Measurements from ENCODE around the gene RAC3. TPM values are rescaled to one million over a fixed set of nuclear protein-coding genes. Genes with fewer than 3 reads are reported as not detected.

Gene RAC3
- total RNA-seq, 1 donor from 2014 or later = 42.1 TPM

Other genes starting within 250 kb of the RAC3 start
- gene GCGR, start 227.5 kb upstream of the RAC3 start, total RNA-seq = not detected in 2 replicates
- 134 and 148 TPM in 2 replicates for gene MCRIP1, start 198.4 kb upstream of the RAC3 start, total RNA-seq
- not detected in 2 replicates for gene PPP1R27, start 196.6 kb upstream of the RAC3 start, total RNA-seq
- 3,025 and 3,034 TPM in 2 replicates for gene P4HB, start 171.1 kb upstream of the RAC3 start, total RNA-seq
- gene ARHGDIA, start 160.3 kb upstream of the RAC3 start, total RNA-seq = 426 and 442 TPM in 2 replicates
- gene ALYREF, start 140.1 kb upstream of the RAC3 start, total RNA-seq = 151 and 152 TPM in 2 replicates
- 180 and 216 TPM in 2 replicates for gene ANAPC11, start 140.0 kb upstream of the RAC3 start, total RNA-seq
- gene NPB, start 129.4 kb upstream of the RAC3 start, total RNA-seq = 0.68 and 1.9 TPM in 2 replicates
- gene PCYT2, start 120.3 kb upstream of the RAC3 start, total RNA-seq = 36.6 and 62.9 TPM in 2 replicates
- gene SIRT7, start 113.5 kb upstream of the RAC3 start, total RNA-seq = 22.7 and 33.2 TPM in 2 replicates
- 20.4 and 34.4 TPM in 2 replicates for gene MAFG, start 103.9 kb upstream of the RAC3 start, total RNA-seq
- 67.3 and 97.0 TPM in 2 replicates for gene PYCR1, start 94.4 kb upstream of the RAC3 start, total RNA-seq
- not detected in 2 replicates for gene MYADML2, start 84.4 kb upstream of the RAC3 start, total RNA-seq
- gene NOTUM, start 70.5 kb upstream of the RAC3 start, total RNA-seq = 0.78 TPM in 1 of 2 replicates, not detected in the other
- 21.8 and 25.1 TPM in 2 replicates for gene ASPSCR1, start 54.0 kb upstream of the RAC3 start, total RNA-seq
- 51.6 and 74.3 TPM in 2 replicates for gene CENPX, start 8.8 kb upstream of the RAC3 start, total RNA-seq
- gene LRRC45, start 8.4 kb upstream of the RAC3 start, total RNA-seq = 12.8 and 24.9 TPM in 2 replicates
- gene DCXR, start 6.0 kb downstream of the RAC3 start, total RNA-seq = 61.0 and 67.6 TPM in 2 replicates
- gene RFNG, start 20.1 kb downstream of the RAC3 start, total RNA-seq = 45.0 and 49.1 TPM in 2 replicates
- 122 and 139 TPM in 2 replicates for gene GPS1, start 20.2 kb downstream of the RAC3 start, total RNA-seq
- 55.7 and 75.2 TPM in 2 replicates for gene DUS1L, start 34.1 kb downstream of the RAC3 start, total RNA-seq
- gene FASN, start 66.6 kb downstream of the RAC3 start, total RNA-seq = 165 and 201 TPM in 2 replicates
- 10.2 and 23.8 TPM in 2 replicates for gene CCDC57, start 181.2 kb downstream of the RAC3 start, total RNA-seq
- gene SLC16A3, start 197.4 kb downstream of the RAC3 start, total RNA-seq = 151 and 170 TPM in 2 replicates
- gene CSNK1D, start 242.0 kb downstream of the RAC3 start, total RNA-seq = 84.6 and 88.0 TPM in 2 replicates